ENCODE data around the gene SFI1.
"Not testable (repeated sequence)": the region's sequence is repeated elsewhere in the genome, so short reads cannot be mapped to it uniquely, and the experiment has no call there.

Gene SFI1

DNA sequence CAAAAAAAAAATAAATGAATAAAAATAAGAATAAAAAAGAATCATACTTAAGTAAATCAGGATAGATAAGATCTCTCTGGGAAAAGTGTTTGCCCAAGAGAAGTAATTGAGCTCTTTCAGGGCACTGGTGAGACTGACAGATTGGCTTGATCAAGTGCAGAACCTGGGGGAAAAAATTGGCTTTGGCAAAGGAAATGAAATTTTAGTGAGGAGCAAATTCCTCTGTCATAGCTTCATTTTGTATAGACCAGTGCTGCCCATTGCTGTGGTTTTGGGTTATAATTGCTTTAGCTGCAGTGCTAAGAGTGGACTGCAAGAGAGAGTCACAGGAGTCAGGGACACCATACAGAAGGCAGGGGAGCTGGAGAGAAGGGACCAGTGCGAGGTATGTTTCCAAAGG, 35.7 kb downstream of the SFI1 start:
- TF ChIP-seq, protein P1, sequence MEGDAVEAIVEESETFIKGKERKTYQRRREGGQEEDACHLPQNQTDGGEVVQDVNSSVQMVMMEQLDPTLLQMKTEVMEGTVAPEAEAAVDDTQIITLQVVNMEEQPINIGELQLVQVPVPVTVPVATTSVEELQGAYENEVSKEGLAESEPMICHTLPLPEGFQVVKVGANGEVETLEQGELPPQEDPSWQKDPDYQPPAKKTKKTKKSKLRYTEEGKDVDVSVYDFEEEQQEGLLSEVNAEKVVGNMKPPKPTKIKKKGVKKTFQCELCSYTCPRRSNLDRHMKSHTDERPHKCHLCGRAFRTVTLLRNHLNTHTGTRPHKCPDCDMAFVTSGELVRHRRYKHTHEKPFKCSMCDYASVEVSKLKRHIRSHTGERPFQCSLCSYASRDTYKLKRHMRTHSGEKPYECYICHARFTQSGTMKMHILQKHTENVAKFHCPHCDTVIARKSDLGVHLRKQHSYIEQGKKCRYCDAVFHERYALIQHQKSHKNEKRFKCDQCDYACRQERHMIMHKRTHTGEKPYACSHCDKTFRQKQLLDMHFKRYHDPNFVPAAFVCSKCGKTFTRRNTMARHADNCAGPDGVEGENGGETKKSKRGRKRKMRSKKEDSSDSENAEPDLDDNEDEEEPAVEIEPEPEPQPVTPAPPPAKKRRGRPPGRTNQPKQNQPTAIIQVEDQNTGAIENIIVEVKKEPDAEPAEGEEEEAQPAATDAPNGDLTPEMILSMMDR (conservative IDR thresholded peaks at IDR 0.05; ENCODE audit: low read depth, low read length): no peak
- peak; percentile 15 for DNase-seq (ENCODE audit: low read depth)
- no peak overlapping the region for H3K4me3 ChIP-seq (ENCODE audit: low read depth, low read length)

GRCh38 chr22:31533374-31533773, 37.0 kb downstream of the SFI1 start:
- TF ChIP-seq, protein P1 (conservative IDR thresholded peaks at IDR 0.05; ENCODE audit: low read depth, low read length): no peak
- peak; percentile 16 for DNase-seq (ENCODE audit: low read depth)
- no peak overlapping the region for H3K4me3 ChIP-seq (ENCODE audit: low read depth, low read length)

GRCh38 chr22:31537019-31537535, 40.7 kb downstream of the SFI1 start:
- no peak overlapping the region for H3K4me3 ChIP-seq (ENCODE audit: low read depth, low read length)
- TF ChIP-seq, protein P1 (conservative IDR thresholded peaks at IDR 0.05; ENCODE audit: low read depth, low read length): no peak
- DNase-seq (ENCODE audit: low read depth): peak; percentile 8

DNA sequence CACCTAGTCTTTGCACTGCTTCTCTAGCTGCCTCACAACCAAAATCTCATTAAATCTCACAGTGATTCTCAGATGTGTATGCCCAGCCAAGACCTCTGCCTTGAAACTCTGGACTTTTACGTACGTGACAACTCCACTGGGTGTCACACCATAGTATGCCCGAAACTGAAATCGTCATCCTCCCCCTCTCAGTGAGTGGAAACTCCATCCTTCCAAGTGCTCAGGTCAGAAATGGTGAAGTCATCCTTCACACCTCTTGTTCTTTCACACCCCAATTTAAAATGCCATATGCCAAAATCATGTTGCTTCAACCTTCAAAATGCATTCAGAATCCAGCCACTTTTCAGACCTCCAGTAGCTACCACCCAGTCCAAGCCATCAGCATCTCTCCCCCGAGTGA, 42.5 kb downstream of the SFI1 start:
- H3K4me3 ChIP-seq (ENCODE audit: low read depth, low read length): no peak overlapping the region
- DNase-seq (ENCODE audit: low read depth): no peak
- TF ChIP-seq, protein P1 (conservative IDR thresholded peaks at IDR 0.05; ENCODE audit: low read depth, low read length): no peak

DNA sequence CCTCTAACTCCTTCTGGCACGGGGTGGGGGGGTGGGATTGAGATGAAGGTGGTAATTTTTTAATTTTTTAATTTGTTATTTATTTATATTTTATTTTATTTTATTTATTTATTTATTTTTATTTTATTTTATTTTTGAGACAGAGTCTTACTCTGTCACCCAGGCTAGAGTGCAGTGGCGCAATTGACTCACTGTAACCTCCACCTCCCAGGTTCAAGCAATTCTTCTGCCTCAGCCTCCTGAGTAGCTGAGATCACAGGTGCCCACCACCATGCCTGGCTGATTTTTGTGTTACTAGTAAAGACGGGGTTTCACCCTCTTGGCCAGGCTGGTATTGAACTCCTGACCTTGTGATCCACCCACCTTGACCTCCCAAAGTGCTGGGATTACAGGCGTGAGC, 43.8 kb downstream of the SFI1 start:
- DNase-seq (ENCODE audit: low read depth); H3K4me3 ChIP-seq (ENCODE audit: low read depth, low read length): not testable (repeated sequence)

DNA sequence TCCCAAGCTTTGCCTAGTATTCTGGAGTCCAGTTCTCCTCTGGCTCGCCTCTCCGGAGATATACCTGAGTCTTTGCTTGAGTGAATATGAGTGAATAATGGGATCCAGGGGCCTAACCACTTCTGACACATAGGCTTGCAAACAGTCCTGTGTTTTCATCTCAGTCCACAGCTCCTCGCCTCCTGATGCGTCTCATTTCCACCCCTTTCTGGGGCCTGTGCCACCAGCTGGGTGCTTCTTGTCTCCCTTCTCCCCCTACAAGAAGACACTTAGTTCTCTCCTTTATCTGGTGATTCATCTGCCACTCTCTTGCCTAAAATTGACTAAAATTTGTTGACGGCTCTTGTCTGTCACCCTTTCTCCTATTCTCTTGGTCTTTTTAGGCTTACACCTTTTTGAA, 44.6 kb downstream of the SFI1 start:
- H3K4me3 ChIP-seq (ENCODE audit: low read depth, low read length): no peak overlapping the region

DNA sequence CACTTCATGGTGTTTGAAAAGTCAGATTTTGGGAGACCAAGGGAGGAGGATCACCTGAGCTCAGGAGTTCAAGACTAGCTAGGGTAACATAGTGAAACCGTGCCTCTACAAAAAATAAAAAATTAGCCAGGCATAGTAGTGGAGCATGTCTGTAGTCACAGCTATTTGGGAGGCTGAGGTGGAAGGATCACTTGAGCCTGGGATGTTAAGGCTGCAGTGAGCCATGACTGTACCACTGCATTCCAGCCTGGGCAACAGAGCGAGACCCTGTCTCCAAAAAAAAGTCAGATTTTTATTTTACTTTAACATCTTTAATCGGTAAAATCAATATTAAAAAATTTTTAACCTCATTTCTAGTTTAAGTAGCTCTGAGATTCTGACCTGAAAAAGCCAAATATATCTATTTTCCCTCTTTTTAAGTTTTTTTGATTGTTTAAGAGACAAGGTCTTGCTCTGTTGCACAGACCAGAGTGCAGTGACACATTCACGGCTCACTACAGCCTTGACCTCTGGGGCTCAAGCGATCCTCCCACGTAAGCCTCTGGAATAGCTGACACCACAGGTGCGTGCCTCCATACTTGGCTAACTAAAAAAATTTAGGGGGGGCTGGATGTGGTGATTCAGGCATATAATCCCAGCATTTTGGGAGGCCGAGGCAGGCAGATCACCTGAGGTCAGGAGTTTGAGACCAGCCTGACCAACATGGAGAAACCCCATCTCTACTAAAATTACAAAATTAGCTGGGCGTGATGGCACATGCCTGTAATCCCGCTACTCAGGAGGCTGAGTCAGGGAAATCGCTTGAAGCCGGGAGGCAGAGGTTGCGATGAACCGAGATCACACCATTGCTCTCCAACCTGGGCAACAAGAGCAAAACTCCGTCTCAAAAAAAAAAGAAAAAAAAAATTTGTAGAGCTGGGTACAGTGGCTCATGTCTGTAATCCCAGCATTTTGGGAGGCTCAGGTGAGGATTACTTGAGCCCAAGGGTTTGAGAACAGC, 48.4 kb downstream of the SFI1 start:
- no peak overlapping the region for H3K4me3 ChIP-seq (ENCODE audit: low read depth, low read length)
- TF ChIP-seq, protein P1 (conservative IDR thresholded peaks at IDR 0.05; ENCODE audit: low read depth, low read length): no peak
- DNase-seq (ENCODE audit: low read depth): no peak

More for the DNA sequence above, 44.6 kb downstream of the SFI1 start:
- no peak for DNase-seq (ENCODE audit: low read depth)
- TF ChIP-seq, protein P1 (conservative IDR thresholded peaks at IDR 0.05; ENCODE audit: low read depth, low read length): no peak

Measured in choroid plexus epithelial cell (primary cell).